Neural cell (in vitro differentiated cells): Measurements from ENCODE around the gene MGAM2.

Experiments used
- EP300 ChIP-seq: fragments of 450-650 bp; conservative IDR thresholded peaks from 2 replicates; pipeline ENCODE4 v1.6.1; 2014; ENCODE audit warnings: antibody characterized with exemption, mild to moderate bottlenecking, moderate library complexity; ENCODE audit not compliant: poor library complexity, severe bottlenecking
- EZH2 ChIP-seq: fragments of 200-600, 300-800 bp; shearing (Covaris generic), sonication (generic); IDR thresholded peaks from 2 replicates; pipeline ENCODE4 v1.6.1; 2014; ENCODE audit warnings: antibody characterized with exemption, low read length, borderline replicate concordance, mild to moderate bottlenecking; ENCODE audit not compliant: insufficient read depth, poor library complexity, severe bottlenecking
- POLR2AphosphoS5 ChIP-seq: IDR thresholded peaks from 2 replicates; pipeline ENCODE4 v1.6.1; 2012
- TAF1 ChIP-seq: IDR thresholded peaks from 2 replicates; pipeline ENCODE4 v1.6.1; 2012; ENCODE audit warnings: low read depth
- TF ChIP-seq, protein P1 (sequence below): fragments of 450-650 bp; IDR thresholded peaks from 2 replicates; pipeline ENCODE4 v1.5.1; 2014; ENCODE audit warnings: antibody characterized with exemption, mild to moderate bottlenecking, moderate library complexity; ENCODE audit not compliant: poor library complexity, severe bottlenecking

DNA sequence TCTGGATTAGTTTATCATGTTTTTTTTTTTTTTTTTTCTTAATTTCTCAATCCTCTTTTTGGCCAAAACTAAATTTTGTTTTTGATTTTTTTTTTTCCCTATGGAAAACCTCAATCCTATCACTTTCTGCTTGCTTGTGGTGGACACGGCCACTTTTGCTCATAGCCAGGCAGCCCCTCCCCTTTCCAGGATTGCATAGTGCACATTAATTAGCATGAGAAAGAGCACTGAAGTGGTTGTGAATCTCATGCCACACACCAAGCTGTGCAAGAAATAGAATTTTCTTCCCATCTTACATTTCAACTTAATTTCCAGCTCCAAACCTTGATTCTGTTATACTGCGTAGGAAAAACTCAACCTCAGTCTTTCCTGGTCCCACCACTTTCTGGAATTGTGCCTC lies 34.6 kb downstream of the MGAM2 start:
- TF ChIP-seq, protein P1, sequence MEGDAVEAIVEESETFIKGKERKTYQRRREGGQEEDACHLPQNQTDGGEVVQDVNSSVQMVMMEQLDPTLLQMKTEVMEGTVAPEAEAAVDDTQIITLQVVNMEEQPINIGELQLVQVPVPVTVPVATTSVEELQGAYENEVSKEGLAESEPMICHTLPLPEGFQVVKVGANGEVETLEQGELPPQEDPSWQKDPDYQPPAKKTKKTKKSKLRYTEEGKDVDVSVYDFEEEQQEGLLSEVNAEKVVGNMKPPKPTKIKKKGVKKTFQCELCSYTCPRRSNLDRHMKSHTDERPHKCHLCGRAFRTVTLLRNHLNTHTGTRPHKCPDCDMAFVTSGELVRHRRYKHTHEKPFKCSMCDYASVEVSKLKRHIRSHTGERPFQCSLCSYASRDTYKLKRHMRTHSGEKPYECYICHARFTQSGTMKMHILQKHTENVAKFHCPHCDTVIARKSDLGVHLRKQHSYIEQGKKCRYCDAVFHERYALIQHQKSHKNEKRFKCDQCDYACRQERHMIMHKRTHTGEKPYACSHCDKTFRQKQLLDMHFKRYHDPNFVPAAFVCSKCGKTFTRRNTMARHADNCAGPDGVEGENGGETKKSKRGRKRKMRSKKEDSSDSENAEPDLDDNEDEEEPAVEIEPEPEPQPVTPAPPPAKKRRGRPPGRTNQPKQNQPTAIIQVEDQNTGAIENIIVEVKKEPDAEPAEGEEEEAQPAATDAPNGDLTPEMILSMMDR: no peak
- TF ChIP-seq EZH2: no peak
- no peak for TF ChIP-seq POLR2AphosphoS5
- no peak for TF ChIP-seq TAF1
- TF ChIP-seq EP300: no peak
